ENCODE results near the gene CD44.
A peak's percentile ranks its signal among the peaks of the same experiment; 100 is the strongest.

Gene CD44

GRCh38 chr11:35158701-35159510, 19.9 kb downstream of the CD44 start:
- no peaks in the 10 kb centered on the region for H3K27me3 ChIP-seq (ENCODE audit: insufficient read depth, poor library complexity, severe bottlenecking)
- peaks cover 100% of the 10 kb centered on the region for H3K4me1 ChIP-seq (ENCODE audit: insufficient read depth, poor library complexity, severe bottlenecking)
- peak overlapping the region; percentile 99 for H3K27ac ChIP-seq (ENCODE audit: poor library complexity, severe bottlenecking)
- ATAC-seq (ENCODE audit: low read depth) (peak; percentile 77), DNase-seq (ENCODE audit: low spot score) (no peak)
- H3K4me3 ChIP-seq (ENCODE audit: severe bottlenecking) = no peak overlapping the region
- no peaks in the 10 kb centered on the region for H3K9me3 ChIP-seq (ENCODE audit: severe bottlenecking)
- H3K36me3 ChIP-seq (ENCODE audit: low read depth) = peaks cover 66% of the 10 kb centered on the region
- TF ChIP-seq CTCF (IDR thresholded peaks at IDR 0.05; ENCODE audit: poor library complexity, severe bottlenecking) = no peak

GRCh38 chr11:35160246-35160824, 21.4 kb downstream of the CD44 start:
- no peak for DNase-seq (ENCODE audit: low spot score)
- ATAC-seq (ENCODE audit: low read depth) = no peak

GRCh38 chr11:35160902-35161597, 22.1 kb downstream of the CD44 start:
- Histone ChIP-seq H3K36me3 (ENCODE audit: low read depth) (peaks cover 54% of the 10 kb centered on the region), H3K4me3 (ENCODE audit: severe bottlenecking) (no peak overlapping the region), H3K27ac (ENCODE audit: poor library complexity, severe bottlenecking) (peak overlapping the region; percentile 99), H3K4me1 (ENCODE audit: insufficient read depth, poor library complexity, severe bottlenecking) (peaks cover 100% of the 10 kb centered on the region), H3K27me3 (ENCODE audit: insufficient read depth, poor library complexity, severe bottlenecking) (no peaks in the 10 kb centered on the region), H3K9me3 (ENCODE audit: severe bottlenecking) (no peaks in the 10 kb centered on the region)
- DNase-seq (ENCODE audit: low spot score) = no peak
- no peak for TF ChIP-seq CTCF (IDR thresholded peaks at IDR 0.05; ENCODE audit: poor library complexity, severe bottlenecking)
- ATAC-seq (ENCODE audit: low read depth) = no peak

More at GRCh38 chr11:35160246-35160824, 21.4 kb downstream of the CD44 start:
- Histone ChIP-seq H3K9me3 (ENCODE audit: severe bottlenecking) (no peaks in the 10 kb centered on the region), H3K4me3 (ENCODE audit: severe bottlenecking) (no peak overlapping the region), H3K27ac (ENCODE audit: poor library complexity, severe bottlenecking) (peak overlapping the region; percentile 99), H3K36me3 (ENCODE audit: low read depth) (peaks cover 60% of the 10 kb centered on the region), H3K4me1 (ENCODE audit: insufficient read depth, poor library complexity, severe bottlenecking) (peaks cover 100% of the 10 kb centered on the region), H3K27me3 (ENCODE audit: insufficient read depth, poor library complexity, severe bottlenecking) (no peaks in the 10 kb centered on the region)
- TF ChIP-seq CTCF (IDR thresholded peaks at IDR 0.05; ENCODE audit: poor library complexity, severe bottlenecking) = no peak

- DNase-seq (ENCODE audit: low spot score) = no peak
- TF ChIP-seq CTCF (IDR thresholded peaks at IDR 0.05; ENCODE audit: poor library complexity, severe bottlenecking) = no peak
- H3K36me3 ChIP-seq (ENCODE audit: low read depth) = peaks cover 55% of the 10 kb centered on the region
Observed at GRCh38 chr11:35162745-35163144, 23.8 kb downstream of the CD44 start.

More at GRCh38 chr11:35162745-35163144, 23.8 kb downstream of the CD44 start:
- H3K9me3 ChIP-seq (ENCODE audit: severe bottlenecking) = no peaks in the 10 kb centered on the region
- no peaks in the 10 kb centered on the region for H3K27me3 ChIP-seq (ENCODE audit: insufficient read depth, poor library complexity, severe bottlenecking)
- no peak for ATAC-seq (ENCODE audit: low read depth)
- peak overlapping the region; percentile 99 for H3K27ac ChIP-seq (ENCODE audit: poor library complexity, severe bottlenecking)
- peaks cover 100% of the 10 kb centered on the region for H3K4me1 ChIP-seq (ENCODE audit: insufficient read depth, poor library complexity, severe bottlenecking)
- H3K4me3 ChIP-seq (ENCODE audit: severe bottlenecking) = no peak overlapping the region

Measured in RWPE2 (cell line).